Measurements from ENCODE around the gene PSMD4.

GRCh38 chr1:151282883-151283725, 28.6 kb downstream of the PSMD4 start:
- TF ChIP-seq POLR2A (IDR thresholded peaks at IDR 0.05; ENCODE audit: low read depth) = no peak
- TF ChIP-seq CTCF (IDR thresholded peaks at IDR 0.05) = no peak
